Neural progenitor cell (in vitro differentiated cells): ENCODE results near the gene CACNA1B. TPM values are rescaled to one million over a fixed set of nuclear protein-coding genes. Genes with fewer than 3 reads are reported as not detected.

Experiments
- DNase-seq: peaks from one replicate; pipeline ENCODE4 v3.0.0-alpha.2; 2016; ENCODE audit warnings: low spot score
- H2AFZ ChIP-seq: fragments of 200-600 bp; sonication (generic); replicated peaks from 2 replicates; pipeline ENCODE4 v1.6.1; 2016; ENCODE audit warnings: antibody characterized with exemption
- H3F3A ChIP-seq: fragments of 200-600 bp; sonication (generic); 2 replicates; pipeline ENCODE4 v1.6.1; 2016; ENCODE audit warnings: antibody characterized with exemption, low read depth
- H3K27ac ChIP-seq: fragments of 200-600 bp; sonication (generic); 2 replicates; pipeline ENCODE4 v1.5.1; 2016; ENCODE audit warnings: mild to moderate bottlenecking
- H3K27me3 ChIP-seq: fragments of 200-600 bp; sonication (generic); 2 replicates; pipeline ENCODE4 v1.6.1; 2016; ENCODE audit warnings: mild to moderate bottlenecking, moderate library complexity
- H3K36me3 ChIP-seq: fragments of 200-600 bp; sonication (generic); 2 replicates; pipeline ENCODE4 v1.5.1; 2016
- H3K4me1 ChIP-seq: fragments of 200-600 bp; sonication (generic); 2 replicates; pipeline ENCODE4 v1.6.1; 2016; ENCODE audit warnings: mixed run types
- H3K4me2 ChIP-seq: fragments of 200-600 bp; sonication (generic); 2 replicates; pipeline ENCODE4 v1.6.1; 2016
- H3K4me3 ChIP-seq: fragments of 200-600 bp; sonication (generic); 2 replicates; pipeline ENCODE4 v1.5.1; 2016
- H3K79me2 ChIP-seq: fragments of 200-600 bp; sonication (generic); 2 replicates; pipeline ENCODE4 v1.6.1; 2016; ENCODE audit warnings: low read depth
- H3K9ac ChIP-seq: fragments of 200-600 bp; sonication (generic); 2 replicates; pipeline ENCODE4 v1.6.1; 2016
- H3K9me3 ChIP-seq: fragments of 200-600 bp; sonication (generic); 2 replicates; pipeline ENCODE4 v1.5.1; 2016; ENCODE audit warnings: low read depth
- H4K20me1 ChIP-seq: fragments of 200-600 bp; sonication (generic); 2 replicates; pipeline ENCODE4 v1.6.1; 2016; ENCODE audit warnings: low read depth
- H3K27ac Mint-ChIP-seq: 3 replicates; pipeline ENCODE4 v1.8.0; 2021; ENCODE audit warnings: mixed read lengths
- H3K27me3 Mint-ChIP-seq: 2 replicates; pipeline ENCODE4 v1.8.0; 2022; ENCODE audit warnings: low read depth, mild to moderate bottlenecking, inconsistent platforms, moderate library complexity, mixed read lengths; ENCODE audit not compliant: insufficient read depth
- H3K36me3 Mint-ChIP-seq: 3 replicates; pipeline ENCODE4 v1.8.0; 2021; ENCODE audit warnings: mixed read lengths
- H3K4me1 Mint-ChIP-seq: 3 replicates; pipeline ENCODE4 v1.8.0; 2021; ENCODE audit warnings: mixed read lengths
- H3K4me3 Mint-ChIP-seq: 3 replicates; pipeline ENCODE4 v1.8.0; 2021; ENCODE audit warnings: mild to moderate bottlenecking, moderate library complexity, mixed read lengths
- H3K9me3 Mint-ChIP-seq: 3 replicates; pipeline ENCODE4 v1.8.0; 2020; ENCODE audit warnings: mixed read lengths
- EZH2 ChIP-seq: fragments of 200-600 bp; sonication (generic); IDR thresholded peaks from 2 replicates; pipeline ENCODE4 v1.6.1; 2017; ENCODE audit warnings: antibody characterized with exemption, mild to moderate bottlenecking, moderate library complexity
- EZH2phosphoT487 ChIP-seq: fragments of 200-600 bp; sonication (generic); IDR thresholded peaks from 2 replicates; pipeline ENCODE4 v1.6.1; 2017; ENCODE audit warnings: antibody characterized with exemption
- total RNA-seq: library from RNA; depleted of rRNA; stranded (reverse); fragments of >200 nt; gene quantifications from 2 replicates; pipeline ENCODE4 v1.2.3, GENCODE V29; 2015; ENCODE audit warnings: low replicate concordance
- TF ChIP-seq, protein P1 (sequence below): fragments of 200-600 bp; sonication (generic); IDR thresholded peaks from 2 replicates; pipeline ENCODE4 v1.5.1; 2017; ENCODE audit warnings: antibody characterized with exemption, mild to moderate bottlenecking

The CACNA1B gene
- total RNA-seq, 1 donor from 2014 or later: 0.30 TPM

- no peak overlapping the region for H3K4me2 ChIP-seq
- H3K4me1 Mint-ChIP-seq: no peaks in the 10 kb centered on the region
- H3K4me3 Mint-ChIP-seq: no peak overlapping the region
- no peaks in the 10 kb centered on the region for H3F3A ChIP-seq
- no peaks in the 10 kb centered on the region for H3K9me3 ChIP-seq
- H3K4me3 ChIP-seq: no peak overlapping the region
- H3K9me3 Mint-ChIP-seq: peaks cover 3% of the 10 kb centered on the region
- H3K36me3 ChIP-seq: no peaks in the 10 kb centered on the region
- H3K79me2 ChIP-seq: no peaks in the 10 kb centered on the region
- H2AFZ ChIP-seq: no peak overlapping the region
- peak; percentile 1 for DNase-seq
- no peak overlapping the region for H3K27ac ChIP-seq
- TF ChIP-seq EZH2 (no peak), EZH2phosphoT487 (no peak)
- TF ChIP-seq, protein P1, sequence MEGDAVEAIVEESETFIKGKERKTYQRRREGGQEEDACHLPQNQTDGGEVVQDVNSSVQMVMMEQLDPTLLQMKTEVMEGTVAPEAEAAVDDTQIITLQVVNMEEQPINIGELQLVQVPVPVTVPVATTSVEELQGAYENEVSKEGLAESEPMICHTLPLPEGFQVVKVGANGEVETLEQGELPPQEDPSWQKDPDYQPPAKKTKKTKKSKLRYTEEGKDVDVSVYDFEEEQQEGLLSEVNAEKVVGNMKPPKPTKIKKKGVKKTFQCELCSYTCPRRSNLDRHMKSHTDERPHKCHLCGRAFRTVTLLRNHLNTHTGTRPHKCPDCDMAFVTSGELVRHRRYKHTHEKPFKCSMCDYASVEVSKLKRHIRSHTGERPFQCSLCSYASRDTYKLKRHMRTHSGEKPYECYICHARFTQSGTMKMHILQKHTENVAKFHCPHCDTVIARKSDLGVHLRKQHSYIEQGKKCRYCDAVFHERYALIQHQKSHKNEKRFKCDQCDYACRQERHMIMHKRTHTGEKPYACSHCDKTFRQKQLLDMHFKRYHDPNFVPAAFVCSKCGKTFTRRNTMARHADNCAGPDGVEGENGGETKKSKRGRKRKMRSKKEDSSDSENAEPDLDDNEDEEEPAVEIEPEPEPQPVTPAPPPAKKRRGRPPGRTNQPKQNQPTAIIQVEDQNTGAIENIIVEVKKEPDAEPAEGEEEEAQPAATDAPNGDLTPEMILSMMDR: no peak
- peaks cover 21% of the 10 kb centered on the region for H3K27me3 ChIP-seq
- no peaks in the 10 kb centered on the region for H3K4me1 ChIP-seq
- no peaks in the 10 kb centered on the region for H4K20me1 ChIP-seq
- no peak overlapping the region for H3K9ac ChIP-seq
- peaks cover 24% of the 10 kb centered on the region for H3K27me3 Mint-ChIP-seq
- no peak overlapping the region for H3K27ac Mint-ChIP-seq
- no peaks in the 10 kb centered on the region for H3K36me3 Mint-ChIP-seq
Measured at GRCh38 chr9:138028596-138028995, 151.0 kb downstream of the CACNA1B start.

DNA sequence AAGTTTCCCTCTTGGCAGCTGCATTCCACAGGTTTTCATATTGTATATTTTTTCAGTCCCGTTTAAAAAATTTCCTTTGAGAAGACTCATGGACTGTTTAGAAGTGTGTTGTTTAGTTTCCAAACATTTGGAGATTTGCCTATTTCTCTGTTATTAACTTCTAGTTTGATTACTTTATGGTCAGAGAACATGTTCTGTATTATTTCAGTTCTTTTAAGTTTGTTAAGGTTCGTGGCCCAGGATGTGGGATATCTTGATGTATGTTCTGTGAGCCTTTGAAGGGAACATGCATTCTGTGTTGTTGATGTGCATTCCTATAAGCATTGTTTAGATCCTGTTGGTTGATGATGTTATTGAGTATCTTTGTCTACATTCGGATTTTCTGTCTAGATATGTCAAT is 153.6 kb downstream of the CACNA1B start:
- Mint-ChIP-seq H3K4me1 (no peaks in the 10 kb centered on the region), H3K4me3 (no peak overlapping the region), H3K27ac (no peak overlapping the region), H3K36me3 (no peaks in the 10 kb centered on the region), H3K9me3 (peaks cover 3% of the 10 kb centered on the region), H3K27me3 (peaks cover 6% of the 10 kb centered on the region)
- Histone ChIP-seq H3K9me3 (no peaks in the 10 kb centered on the region), H3K79me2 (no peaks in the 10 kb centered on the region), H3K4me1 (no peaks in the 10 kb centered on the region), H3K4me3 (no peak overlapping the region), H3K36me3 (no peaks in the 10 kb centered on the region), H3K4me2 (no peak overlapping the region), H2AFZ (no peak overlapping the region), H4K20me1 (no peaks in the 10 kb centered on the region), H3F3A (no peaks in the 10 kb centered on the region), H3K27ac (no peak overlapping the region), H3K27me3 (no peaks in the 10 kb centered on the region), H3K9ac (no peak overlapping the region)
- DNase-seq: no peak
- TF ChIP-seq EZH2phosphoT487 (no peak), EZH2 (no peak)
- TF ChIP-seq, protein P1: no peak

DNA sequence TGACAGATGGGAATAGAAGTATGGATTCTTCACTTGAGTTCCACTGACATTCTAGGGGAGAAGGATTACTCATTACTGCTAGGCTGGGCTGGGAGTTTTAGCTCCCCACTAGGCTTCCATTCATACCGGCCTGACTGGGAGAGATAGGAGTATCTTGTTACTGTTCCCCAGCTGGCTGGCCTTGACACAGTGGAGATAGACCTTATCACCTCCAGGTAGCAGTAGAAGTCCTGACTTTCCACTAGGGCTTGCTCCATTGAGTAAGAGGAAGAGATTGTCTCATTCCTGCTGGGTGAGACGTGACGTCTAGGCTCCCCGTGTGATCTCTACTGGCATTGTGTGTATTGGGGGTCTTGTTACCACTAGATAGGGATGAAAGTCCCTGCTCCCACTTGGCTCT is 156.4 kb downstream of the CACNA1B start:
- Histone ChIP-seq H3K27me3 (no peaks in the 10 kb centered on the region), H3K4me2 (no peak overlapping the region), H3K9ac (no peak overlapping the region), H2AFZ (no peak overlapping the region), H3F3A (no peaks in the 10 kb centered on the region), H3K27ac (no peak overlapping the region), H3K4me3 (no peak overlapping the region), H3K9me3 (no peaks in the 10 kb centered on the region), H4K20me1 (no peaks in the 10 kb centered on the region), H3K36me3 (no peaks in the 10 kb centered on the region), H3K79me2 (no peaks in the 10 kb centered on the region), H3K4me1 (no peaks in the 10 kb centered on the region)
- H3K4me3 Mint-ChIP-seq: no peak overlapping the region
- no peaks in the 10 kb centered on the region for H3K27me3 Mint-ChIP-seq
- DNase-seq: no peak
- TF ChIP-seq, protein P1: no peak
- TF ChIP-seq EZH2 (no peak), EZH2phosphoT487 (no peak)
- no peaks in the 10 kb centered on the region for H3K36me3 Mint-ChIP-seq
- H3K4me1 Mint-ChIP-seq: no peaks in the 10 kb centered on the region
- peaks cover 3% of the 10 kb centered on the region for H3K9me3 Mint-ChIP-seq
- no peak overlapping the region for H3K27ac Mint-ChIP-seq
